SKM-1 treated with dmso at 0.1 percent for 144 hours (cell line): Measurements from ENCODE around the gene FNDC3A.
"Not testable (repeated sequence)": the region's sequence is repeated elsewhere in the genome, so short reads cannot be mapped to it uniquely, and the experiment has no call there.

Source experiments
- DNase-seq: peaks from one replicate; lab custom pipeline; 2025; ENCODE audit not compliant: unreplicated experiment; lab: John Stamatoyannopoulos, UW

The FNDC3A gene

DNA sequence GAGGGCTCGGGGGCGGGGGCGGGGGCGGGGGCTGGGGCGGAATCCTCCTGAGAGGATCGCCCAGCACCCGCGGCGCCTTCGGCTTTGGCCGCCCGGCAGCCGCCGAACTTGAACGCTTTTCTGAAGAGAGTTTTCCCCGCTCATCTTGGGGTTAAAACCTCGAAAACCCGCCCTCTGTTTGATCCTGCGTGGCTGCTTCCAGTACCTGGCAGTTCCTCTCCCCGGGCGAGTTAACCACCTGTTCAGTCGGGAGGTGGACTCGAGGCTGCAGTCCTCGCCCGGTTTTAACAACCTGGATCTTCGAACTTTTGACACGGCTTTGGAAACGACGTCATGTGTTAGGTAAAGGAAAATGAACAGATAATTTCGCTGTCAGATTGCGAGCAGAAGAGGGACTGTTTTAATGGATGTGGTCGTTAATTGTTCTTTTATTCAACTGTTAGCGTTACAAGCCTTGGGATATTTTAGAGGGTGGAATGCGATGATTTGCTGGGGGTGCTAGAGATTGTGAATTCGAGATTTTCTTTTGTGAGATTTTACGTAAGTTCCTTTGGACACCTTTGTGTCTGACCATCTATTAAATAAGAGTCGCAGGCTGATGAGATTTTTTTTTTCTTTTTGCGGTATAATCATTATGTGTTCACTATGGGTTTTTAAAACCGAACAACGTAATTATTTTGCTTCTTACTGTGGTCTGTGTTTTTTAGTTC lies 1.0 kb downstream of the FNDC3A start:
- no peak for DNase-seq

GRCh38 chr13:48977286-48977625 lies 1.5 kb downstream of the FNDC3A start:
- no peak for DNase-seq

DNA sequence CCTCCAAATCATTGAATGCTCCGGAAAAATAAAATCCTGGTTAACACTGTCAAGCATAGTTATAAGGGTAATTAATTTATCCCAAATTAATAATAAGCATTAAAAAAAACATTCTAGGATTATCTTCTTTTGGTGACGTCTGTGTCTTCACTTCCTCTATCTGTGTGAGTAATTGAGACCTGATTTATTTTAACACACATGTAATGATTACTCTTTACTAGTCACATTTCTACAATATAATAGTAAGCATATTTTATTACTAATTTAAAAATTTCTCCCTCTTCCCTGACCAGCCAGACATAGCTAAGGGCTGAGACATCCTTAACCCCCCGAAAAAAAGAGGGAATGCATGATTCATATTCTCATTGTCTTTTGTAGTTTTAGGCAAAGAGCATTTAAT lies 2.3 kb downstream of the FNDC3A start:
- DNase-seq: no peak

DNA sequence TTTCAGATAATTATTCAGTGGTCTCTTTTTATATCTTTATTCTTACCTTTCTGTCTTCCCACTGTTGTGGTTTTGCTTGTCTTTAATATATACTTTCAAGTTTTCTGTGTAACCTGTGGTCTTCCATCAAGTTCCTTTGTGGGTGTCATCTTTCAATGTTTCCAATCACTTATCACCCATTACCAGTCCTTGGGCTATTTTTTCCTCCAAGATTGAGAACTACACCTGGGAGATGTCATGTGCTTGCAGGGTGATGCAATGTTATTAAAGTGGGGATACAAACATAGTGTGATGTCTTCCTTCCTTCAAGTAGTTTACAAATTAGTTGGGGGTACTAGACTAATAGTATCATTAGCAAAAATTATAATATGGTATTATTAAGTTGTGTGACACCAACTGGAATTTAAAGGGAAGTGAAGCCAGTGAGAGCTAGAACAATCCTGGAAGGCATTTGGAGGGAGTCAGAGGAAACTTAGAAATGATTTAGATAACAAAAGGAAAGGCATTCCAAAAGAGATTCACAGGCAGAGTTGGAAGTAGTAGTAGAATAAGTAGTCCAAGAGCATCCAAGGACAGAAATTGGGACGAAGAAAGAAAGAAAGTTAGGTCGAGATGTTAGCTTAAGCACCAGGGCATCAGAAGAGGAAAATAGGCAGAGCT lies 3.4 kb downstream of the FNDC3A start:
- no peak for DNase-seq

DNA sequence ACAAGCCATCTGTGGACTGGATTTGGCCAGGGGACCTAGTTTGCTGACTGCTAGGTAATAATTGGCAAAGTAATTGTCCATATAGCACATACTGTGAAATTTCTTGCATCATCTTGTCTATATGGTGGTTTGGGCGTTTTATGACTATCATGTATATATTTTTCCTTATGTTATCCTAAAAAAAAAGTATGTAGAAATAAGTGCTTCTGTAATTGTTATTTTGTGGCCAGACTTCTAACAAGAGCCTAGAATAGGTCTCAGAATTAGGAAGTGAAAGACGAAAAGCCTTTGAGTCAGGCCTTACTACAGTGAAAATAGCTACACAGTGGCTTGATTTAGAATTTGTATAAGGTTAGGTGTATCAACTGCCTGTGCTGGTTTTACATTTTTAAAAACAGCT lies 4.2 kb downstream of the FNDC3A start:
- peak; percentile 55 for DNase-seq

- no peak for DNase-seq
These were observed 7.6 kb downstream of the FNDC3A start for GRCh38 chr13:48983331-48983730.

DNA sequence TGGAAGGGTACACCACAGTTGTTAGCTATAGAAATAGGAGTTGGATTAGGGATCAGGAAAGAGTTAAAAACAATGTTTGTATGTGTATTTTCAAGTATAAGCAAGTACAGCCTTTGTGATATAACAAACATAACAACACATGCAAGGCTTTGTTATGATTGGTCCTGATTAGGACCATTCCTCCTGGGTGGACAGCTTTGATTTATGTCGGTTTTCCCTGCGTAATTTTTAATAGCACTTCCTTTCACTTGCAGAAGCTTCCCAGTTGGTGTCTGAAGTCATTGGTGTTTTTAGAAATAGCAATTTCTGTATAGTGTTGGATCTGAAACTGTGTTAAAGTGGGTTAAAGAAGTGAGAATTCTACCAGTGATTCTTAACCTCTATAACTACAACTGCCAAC lies 10.0 kb downstream of the FNDC3A start:
- DNase-seq: no peak

- DNase-seq: no peak
These were observed 15.2 kb downstream of the FNDC3A start for GRCh38 chr13:48990900-48991299.

GRCh38 chr13:48993150-48993549 lies 17.4 kb downstream of the FNDC3A start:
- no peak for DNase-seq

- DNase-seq: no peak
These were observed 19.0 kb downstream of the FNDC3A start for GRCh38 chr13:48994706-48995105.

DNA sequence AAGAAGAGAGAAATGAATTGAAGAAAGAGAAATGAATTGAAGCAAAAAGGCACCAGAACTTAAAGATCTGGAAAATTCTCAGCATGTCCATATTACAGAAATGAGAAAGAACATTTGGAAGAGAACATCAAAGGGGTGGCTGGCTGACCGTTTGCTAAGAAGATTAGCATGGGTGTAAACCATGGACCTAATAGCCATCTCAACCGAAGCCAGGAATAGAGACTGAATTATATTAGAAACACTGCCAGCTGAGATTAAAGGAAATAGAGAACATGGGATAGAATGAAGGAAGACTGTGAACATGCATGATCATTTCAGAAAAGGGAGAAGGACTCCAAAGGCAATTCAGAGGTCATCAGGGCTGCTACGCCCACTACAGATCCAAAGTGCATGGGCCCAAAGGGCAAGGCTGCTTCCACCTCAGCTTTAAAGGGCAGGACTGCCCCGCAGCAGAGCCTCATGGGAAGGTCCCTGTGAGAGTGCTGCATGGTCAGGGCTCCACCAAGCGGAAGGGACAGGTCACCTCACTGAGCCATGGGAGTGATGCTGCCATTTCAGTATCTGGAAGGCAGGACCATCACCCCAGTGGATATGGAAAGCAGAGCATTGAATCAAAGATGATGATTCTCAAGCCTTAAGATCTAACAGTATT lies 23.1 kb downstream of the FNDC3A start:
- DNase-seq: no peak

GRCh38 chr13:49000247-49000646 lies 24.5 kb downstream of the FNDC3A start:
- no peak for DNase-seq

- not testable (repeated sequence) for DNase-seq
These were observed 43.4 kb downstream of the FNDC3A start for GRCh38 chr13:49018986-49019635.

GRCh38 chr13:49020328-49020727 lies 44.6 kb downstream of the FNDC3A start:
- DNase-seq: no peak

- DNase-seq: no peak
These were observed 45.3 kb downstream of the FNDC3A start for GRCh38 chr13:49020940-49021553.

- DNase-seq: no peak
These were observed 46.2 kb downstream of the FNDC3A start for GRCh38 chr13:49021953-49022352.

- DNase-seq: no peak
These were observed 46.9 kb downstream of the FNDC3A start for GRCh38 chr13:49022472-49023144.

DNA sequence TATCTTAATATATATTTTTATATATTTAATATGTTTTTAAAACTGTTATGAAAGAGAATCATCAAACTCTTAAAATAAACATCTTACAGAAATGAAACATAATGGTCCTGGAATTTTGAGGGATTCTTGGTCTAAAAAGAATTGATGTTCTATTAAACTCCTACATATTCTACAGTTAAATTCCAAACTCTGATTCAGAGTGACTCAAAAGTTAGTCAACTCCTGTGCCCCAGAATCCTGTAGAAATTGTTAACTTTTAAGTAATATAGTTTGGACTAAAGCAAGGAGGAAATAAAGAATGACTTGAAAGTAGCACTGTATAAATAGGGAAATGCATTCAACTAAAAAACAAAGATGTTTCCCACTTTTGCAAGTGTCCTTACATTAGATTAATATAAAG lies 47.7 kb downstream of the FNDC3A start:
- DNase-seq: no peak

- DNase-seq: no peak
These were observed 51.1 kb downstream of the FNDC3A start for GRCh38 chr13:49026851-49027250.

DNA sequence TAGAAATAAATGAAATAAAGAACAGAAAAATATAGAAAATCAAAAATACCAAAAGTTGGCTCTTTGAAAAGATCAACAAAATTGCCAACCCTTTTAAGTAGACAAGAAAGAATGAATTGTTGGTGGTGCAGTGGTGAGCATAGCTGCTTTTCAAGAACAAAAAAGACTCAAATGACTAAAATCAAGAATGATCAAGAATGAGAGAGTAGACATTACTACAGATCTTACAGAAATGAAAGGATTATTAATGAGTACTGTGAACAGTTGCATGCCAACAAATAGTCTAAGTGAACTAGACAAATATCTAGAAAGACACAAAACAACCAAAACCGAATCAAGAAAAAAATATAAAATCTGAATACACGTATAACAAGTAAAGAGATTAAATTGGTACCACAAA lies 53.9 kb downstream of the FNDC3A start:
- no peak for DNase-seq

DNA sequence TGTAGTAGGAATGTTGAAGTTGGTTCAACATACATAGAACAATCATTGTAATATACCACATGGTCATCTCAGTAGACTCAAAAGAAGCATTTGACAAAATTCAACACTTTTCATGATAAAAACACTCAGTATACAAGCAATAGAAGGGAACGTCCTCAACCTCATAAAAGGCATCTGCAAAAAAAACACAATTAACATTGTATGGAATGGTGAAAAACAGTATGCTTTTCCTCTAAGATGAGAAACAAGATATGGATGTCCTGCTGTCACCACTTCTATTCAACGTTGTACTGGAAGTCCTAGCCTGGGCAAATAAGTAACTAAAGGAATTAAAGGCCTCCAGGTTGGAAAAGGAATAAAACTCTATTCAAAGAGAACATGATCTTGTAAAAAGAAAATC lies 54.5 kb downstream of the FNDC3A start:
- DNase-seq: no peak
